Body of pancreas (tissue), 4 donors: Measurements from ENCODE around the gene ACOT7. TPM values are rescaled to one million over a fixed set of nuclear protein-coding genes. Genes with fewer than 3 reads are reported as not detected.

Source experiments
- ATAC-seq: fragments of 150-250 bp; one replicate; pipeline ENCODE4 v1.9.1; 2016
- DNase-seq, 4 donors: peaks; one replicate each; pipeline ENCODE4 v3.0.0-alpha.2; 2019
- H3K27ac ChIP-seq, 4 donors: fragments of 200-600 bp; sonication (generic); 1 replicate in 3 of 4; 2 replicates in 1 of 4; pipeline versions ENCODE4 v1.5.1 to v1.6.1; 2016 to 2019; ENCODE audit warnings: mild to moderate bottlenecking in 1 of 4, mixed read lengths in 1 of 4, moderate library complexity in 1 of 4
- H3K27me3 ChIP-seq, 2 donors: fragments of 200-600 bp; sonication (generic); one replicate each; pipeline ENCODE4 v1.6.0; 2016; ENCODE audit warnings: mild to moderate bottlenecking in 1 of 2
- H3K36me3 ChIP-seq, 2 donors: fragments of 200-600 bp; sonication (generic); replicated peaks in 1 of 2; 2 replicates each; pipeline ENCODE4 v1.5.1; 2016; ENCODE audit warnings: low read depth in 2 of 2; ENCODE audit not compliant: insufficient read depth in 1 of 2
- H3K4me1 ChIP-seq: fragments of 200-600 bp; sonication (generic); one replicate; pipeline ENCODE4 v1.6.0; 2016
- H3K4me3 ChIP-seq, 2 donors: fragments of 200-600 bp; sonication (generic); 1 replicate in 1 of 2; 2 replicates in 1 of 2; pipeline ENCODE4 v1.5.1; 2016 to 2019
- H3K9me3 ChIP-seq, 3 donors: fragments of 200-600 bp; sonication (generic); 1 replicate in 2 of 3; 2 replicates in 1 of 3; pipeline ENCODE4 v1.5.1; 2016
- CTCF ChIP-seq, 7 experiments: fragments of 450-650 bp in 4 of 7; fragments of 200-600 bp in 3 of 7; sonication (generic) in 3 of 7; IDR thresholded peaks; one replicate each; pipeline ENCODE4 v1.5.1; 2016 to 2019; ENCODE audit warnings: antibody characterized with exemption in 7 of 7
- POLR2A ChIP-seq, 3 donors: fragments of 450-650 bp; IDR thresholded peaks; one replicate each; pipeline ENCODE4 v1.6.1; 2016; ENCODE audit warnings: antibody characterized with exemption in 3 of 3, mild to moderate bottlenecking in 2 of 3
- WGBS, 2 donors: methylation state at CpG; one replicate each; pipeline ENCODE4 v1.1.5; 2017; 5-methylcytosine and 5-hydroxymethylcytosine counted together
- intact Hi-C: fragments of 100-400 bp; cut with DNase I; formaldehyde crosslinking; loops from one replicate; pipeline ENCODE4 v1.15.1; 2023
- total RNA-seq, 2 donors: library from RNA; depleted of rRNA; stranded (reverse); fragments of >200 nt; gene quantifications; one replicate each; pipeline ENCODE4 v1.1.0, GENCODE V29; 2016

ACOT7 gene
- total RNA-seq, 2 donors from 2014 or later, result 6.0 to 33.0 TPM

GRCh38 chr1:6343506-6344405 is 49.8 kb downstream of the ACOT7 start:
- DNase-seq (peak; percentile 45 to 57 (median 49)), ATAC-seq (peak; percentile 55)
- Histone ChIP-seq H3K9me3 (no peaks in the 10 kb centered on the region), H3K4me3 (no peak overlapping the region), H3K36me3 (no peaks in the 10 kb centered on the region), H3K27ac (no peak overlapping the region), H3K4me1 (no peaks in the 10 kb centered on the region), H3K27me3 (no peaks in the 10 kb centered on the region)
- intact Hi-C loops, result no loop called here
- 62 to 71% methylated on average over 14 to 17 of the region's 17 CpGs for WGBS, 2 donors
- TF ChIP-seq POLR2A (IDR thresholded peaks at IDR 0.05) (no peak), CTCF (IDR thresholded peaks at IDR 0.05) (peak in 6 of 7 experiments; percentile 31 to 65 (median 52))

- Histone ChIP-seq H3K36me3 (no peaks in the 10 kb centered on the region), H3K4me3 (no peak overlapping the region), H3K9me3 (no peaks in the 10 kb centered on the region), H3K27me3 (no peaks in the 10 kb centered on the region), H3K4me1 (no peaks in the 10 kb centered on the region), H3K27ac (no peak overlapping the region)
- TF ChIP-seq CTCF (IDR thresholded peaks at IDR 0.05) (no peak), POLR2A (IDR thresholded peaks at IDR 0.05) (no peak)
- 38 to 62% methylated on average over 5 to 9 of the region's 9 CpGs for WGBS, 2 donors
- no peak for DNase-seq
- intact Hi-C loops, result no loop called here
- ATAC-seq, result peak; percentile 31
Observed at GRCh38 chr1:6342056-6342455, 51.5 kb downstream of the ACOT7 start.

GRCh38 chr1:6338695-6339094 is 54.9 kb downstream of the ACOT7 start:
- Histone ChIP-seq H3K4me3 (no peak overlapping the region), H3K27me3 (no peaks in the 10 kb centered on the region), H3K36me3 (no peaks in the 10 kb centered on the region), H3K27ac (no peak overlapping the region), H3K4me1 (no peaks in the 10 kb centered on the region), H3K9me3 (no peaks in the 10 kb centered on the region)
- no peak for ATAC-seq
- intact Hi-C loops, result no loop called here
- no peak for DNase-seq
- no peak for TF ChIP-seq POLR2A (IDR thresholded peaks at IDR 0.05)
- no peak for TF ChIP-seq CTCF (IDR thresholded peaks at IDR 0.05)
- WGBS, 2 donors, result 72 to 90% methylated on average over 2 to 6 of the region's 7 CpGs

GRCh38 chr1:6336776-6337622 is 56.6 kb downstream of the ACOT7 start:
- intact Hi-C loops, result no loop called here

More at GRCh38 chr1:6336776-6337622, 56.6 kb downstream of the ACOT7 start:
- TF ChIP-seq CTCF (IDR thresholded peaks at IDR 0.05), result no peak
- TF ChIP-seq POLR2A (IDR thresholded peaks at IDR 0.05), result no peak
- H3K9me3 ChIP-seq, result no peaks in the 10 kb centered on the region
- no peaks in the 10 kb centered on the region for H3K36me3 ChIP-seq
- H3K4me1 ChIP-seq, result no peaks in the 10 kb centered on the region
- H3K4me3 ChIP-seq, result no peak overlapping the region
- 87 to 90% methylated on average over 13 to 21 of the region's 22 CpGs for WGBS, 2 donors
- ATAC-seq (no peak), DNase-seq (no peak)
- H3K27me3 ChIP-seq, result no peaks in the 10 kb centered on the region
- H3K27ac ChIP-seq, result no peak overlapping the region
